OCI-LY3 (cell line): Measurements from ENCODE around the gene FAM209B.
"Not testable (repeated sequence)": the region's sequence is repeated elsewhere in the genome, so short reads cannot be mapped to it uniquely, and the experiment has no call there.

Experiments
- EZH2phosphoT487 ChIP-seq: fragments of 200-600 bp; shearing (Covaris generic); IDR thresholded peaks from 2 replicates; pipeline ENCODE4 v1.6.1; 2018; ENCODE audit warnings: antibody characterized with exemption, mixed run types, low read depth
- TF ChIP-seq, protein P1 (sequence below): fragments of 200-600, 300-600 bp; sonication (generic); IDR thresholded peaks from 2 replicates; pipeline ENCODE4 v1.5.1; 2014; ENCODE audit warnings: antibody characterized with exemption, low read length, low read depth

DNA sequence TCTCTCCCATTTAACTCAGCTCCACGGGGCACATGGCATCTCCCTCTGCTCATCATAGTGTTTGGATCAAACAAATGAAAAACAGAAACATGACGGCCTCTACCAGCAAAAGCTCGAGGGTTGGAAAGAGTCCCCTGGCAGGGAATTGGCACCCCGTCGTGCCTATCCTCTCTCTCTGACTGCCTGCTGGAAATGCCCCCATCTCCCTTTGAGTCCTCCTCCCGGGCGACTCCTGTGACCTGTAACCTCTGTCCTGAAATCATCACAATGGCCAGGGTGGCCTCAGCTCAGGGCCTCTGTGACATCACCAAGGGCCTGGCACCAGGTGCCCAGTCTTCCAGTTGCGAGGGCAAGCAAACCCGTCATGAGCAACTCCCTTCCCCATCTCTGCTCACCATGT lies at the start of gene FAM209B:
- TF ChIP-seq EZH2phosphoT487, result not testable (repeated sequence)
- TF ChIP-seq, protein P1, sequence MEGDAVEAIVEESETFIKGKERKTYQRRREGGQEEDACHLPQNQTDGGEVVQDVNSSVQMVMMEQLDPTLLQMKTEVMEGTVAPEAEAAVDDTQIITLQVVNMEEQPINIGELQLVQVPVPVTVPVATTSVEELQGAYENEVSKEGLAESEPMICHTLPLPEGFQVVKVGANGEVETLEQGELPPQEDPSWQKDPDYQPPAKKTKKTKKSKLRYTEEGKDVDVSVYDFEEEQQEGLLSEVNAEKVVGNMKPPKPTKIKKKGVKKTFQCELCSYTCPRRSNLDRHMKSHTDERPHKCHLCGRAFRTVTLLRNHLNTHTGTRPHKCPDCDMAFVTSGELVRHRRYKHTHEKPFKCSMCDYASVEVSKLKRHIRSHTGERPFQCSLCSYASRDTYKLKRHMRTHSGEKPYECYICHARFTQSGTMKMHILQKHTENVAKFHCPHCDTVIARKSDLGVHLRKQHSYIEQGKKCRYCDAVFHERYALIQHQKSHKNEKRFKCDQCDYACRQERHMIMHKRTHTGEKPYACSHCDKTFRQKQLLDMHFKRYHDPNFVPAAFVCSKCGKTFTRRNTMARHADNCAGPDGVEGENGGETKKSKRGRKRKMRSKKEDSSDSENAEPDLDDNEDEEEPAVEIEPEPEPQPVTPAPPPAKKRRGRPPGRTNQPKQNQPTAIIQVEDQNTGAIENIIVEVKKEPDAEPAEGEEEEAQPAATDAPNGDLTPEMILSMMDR, result not testable (repeated sequence)
